ENCODE results near the gene BLNK.
"Not testable (repeated sequence)": the region's sequence is repeated elsewhere in the genome, so short reads cannot be mapped to it uniquely, and the experiment has no call there.

BLNK gene

DNA sequence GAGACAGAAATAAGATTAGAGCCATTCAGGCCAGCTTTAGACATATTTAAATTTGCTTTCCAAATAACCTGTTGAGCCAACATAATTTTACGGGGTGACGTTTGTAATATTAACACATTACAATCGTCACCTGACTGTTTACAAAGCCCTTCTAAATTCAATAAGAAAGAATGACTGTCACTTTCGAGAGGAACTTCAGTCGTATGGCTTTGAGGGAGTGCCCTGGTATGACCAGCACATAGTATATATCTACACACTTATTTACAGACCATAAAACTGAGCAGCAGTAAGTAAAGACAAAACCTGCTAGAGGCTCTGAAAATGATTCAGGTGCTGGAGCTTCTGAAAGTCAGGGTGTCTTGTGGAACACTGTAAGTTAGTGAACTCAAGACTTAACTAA, 62.4 kb downstream of the BLNK start:
- DNase-seq (ENCODE audit: low spot score), result no peak

GRCh38 chr10:96208271-96208670, 63.1 kb downstream of the BLNK start:
- peak; percentile 45 for DNase-seq (ENCODE audit: low spot score)
- TF ChIP-seq, protein P1, sequence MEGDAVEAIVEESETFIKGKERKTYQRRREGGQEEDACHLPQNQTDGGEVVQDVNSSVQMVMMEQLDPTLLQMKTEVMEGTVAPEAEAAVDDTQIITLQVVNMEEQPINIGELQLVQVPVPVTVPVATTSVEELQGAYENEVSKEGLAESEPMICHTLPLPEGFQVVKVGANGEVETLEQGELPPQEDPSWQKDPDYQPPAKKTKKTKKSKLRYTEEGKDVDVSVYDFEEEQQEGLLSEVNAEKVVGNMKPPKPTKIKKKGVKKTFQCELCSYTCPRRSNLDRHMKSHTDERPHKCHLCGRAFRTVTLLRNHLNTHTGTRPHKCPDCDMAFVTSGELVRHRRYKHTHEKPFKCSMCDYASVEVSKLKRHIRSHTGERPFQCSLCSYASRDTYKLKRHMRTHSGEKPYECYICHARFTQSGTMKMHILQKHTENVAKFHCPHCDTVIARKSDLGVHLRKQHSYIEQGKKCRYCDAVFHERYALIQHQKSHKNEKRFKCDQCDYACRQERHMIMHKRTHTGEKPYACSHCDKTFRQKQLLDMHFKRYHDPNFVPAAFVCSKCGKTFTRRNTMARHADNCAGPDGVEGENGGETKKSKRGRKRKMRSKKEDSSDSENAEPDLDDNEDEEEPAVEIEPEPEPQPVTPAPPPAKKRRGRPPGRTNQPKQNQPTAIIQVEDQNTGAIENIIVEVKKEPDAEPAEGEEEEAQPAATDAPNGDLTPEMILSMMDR (IDR thresholded peaks at IDR 0.05; ENCODE audit: extremely low read depth, insufficient read depth, missing control alignments), result no peak
- in situ Hi-C loops (cut with MboI; ENCODE audit: low pct_unique_long_range_greater_than_20kb, low sequenced_read_pairs, unreplicated experiment), result no loop called here

More for the DNA sequence above, 62.4 kb downstream of the BLNK start:
- in situ Hi-C loops (cut with MboI; ENCODE audit: low pct_unique_long_range_greater_than_20kb, low sequenced_read_pairs, unreplicated experiment), result no loop called here
- TF ChIP-seq, protein P1 (IDR thresholded peaks at IDR 0.05; ENCODE audit: extremely low read depth, insufficient read depth, missing control alignments), result no peak

- TF ChIP-seq, protein P1 (IDR thresholded peaks at IDR 0.05; ENCODE audit: extremely low read depth, insufficient read depth, missing control alignments), result no peak
- in situ Hi-C loops (cut with MboI; ENCODE audit: low pct_unique_long_range_greater_than_20kb, low sequenced_read_pairs, unreplicated experiment), result no loop called here
These were observed 65.8 kb downstream of the BLNK start for GRCh38 chr10:96205580-96205979.

GRCh38 chr10:96201525-96201924, 69.8 kb downstream of the BLNK start:
- in situ Hi-C loops (cut with MboI; ENCODE audit: low pct_unique_long_range_greater_than_20kb, low sequenced_read_pairs, unreplicated experiment), result no loop called here
- no peak for DNase-seq (ENCODE audit: low spot score)
- TF ChIP-seq, protein P1 (IDR thresholded peaks at IDR 0.05; ENCODE audit: extremely low read depth, insufficient read depth, missing control alignments), result no peak

More at GRCh38 chr10:96205580-96205979, 65.8 kb downstream of the BLNK start:
- DNase-seq (ENCODE audit: low spot score), result no peak

- in situ Hi-C loops (cut with MboI; ENCODE audit: low pct_unique_long_range_greater_than_20kb, low sequenced_read_pairs, unreplicated experiment); DNase-seq (ENCODE audit: low spot score): not testable (repeated sequence)
These were observed 81.9 kb downstream of the BLNK start for GRCh38 chr10:96189505-96189904.

- TF ChIP-seq, protein P1 (IDR thresholded peaks at IDR 0.05; ENCODE audit: extremely low read depth, insufficient read depth, missing control alignments), result no peak
- in situ Hi-C loops (cut with MboI; ENCODE audit: low pct_unique_long_range_greater_than_20kb, low sequenced_read_pairs, unreplicated experiment), result no loop called here
- DNase-seq (ENCODE audit: low spot score), result no peak
These were observed 82.5 kb downstream of the BLNK start for GRCh38 chr10:96188916-96189315.

- in situ Hi-C loops (cut with MboI; ENCODE audit: low pct_unique_long_range_greater_than_20kb, low sequenced_read_pairs, unreplicated experiment), result no loop called here
- no peak for DNase-seq (ENCODE audit: low spot score)
- TF ChIP-seq, protein P1 (IDR thresholded peaks at IDR 0.05; ENCODE audit: extremely low read depth, insufficient read depth, missing control alignments), result no peak
These were observed 82.9 kb downstream of the BLNK start for GRCh38 chr10:96188421-96188820.

Data from GM13977 (cell line).